OCI-LY7 (cell line): Measurements from ENCODE around the gene GRB7. TPM values are rescaled to one million over a fixed set of nuclear protein-coding genes. Genes with fewer than 3 reads are reported as not detected.

Source experiments
- BruUV-seq: library from RNA; stranded (reverse); fragments of 400-500 nt; replicated peaks from 2 replicates; lab custom pipeline; 2021; lab: Mats Ljungman, UMichigan
- CTCF ChIA-PET: fragments of 300-600 bp; sonication (Branson Sonifier 250); formaldehyde crosslinking; loops from one replicate; lab custom pipeline; 2022; ENCODE audit warnings: antibody characterized with exemption; ENCODE audit not compliant: unreplicated experiment; lab: Charles Lee
- POLR2A ChIA-PET: fragments of 300-600 bp; sonication (Branson Sonifier 250); formaldehyde crosslinking; loops from one replicate; lab custom pipeline; 2022; ENCODE audit warnings: antibody characterized with exemption; lab: Charles Lee
- DNase-seq: peaks from one replicate; pipeline ENCODE4 v3.0.0-alpha.2; 2015; ENCODE audit warnings: low spot score
- H2AFZ ChIP-seq: fragments of 200-600 bp; sonication (generic), shearing (Covaris generic); 2 replicates; pipeline ENCODE4 v1.6.1; 2014; ENCODE audit warnings: mild to moderate bottlenecking, antibody characterized with exemption, low read length, moderate library complexity
- H3K27ac ChIP-seq: fragments of 200-600 bp; sonication (generic); 2 replicates; pipeline ENCODE4 v1.5.1; 2014; ENCODE audit warnings: mixed run types, low read depth, mild to moderate bottlenecking, moderate library complexity, low read length, inconsistent platforms; ENCODE audit not compliant: poor library complexity, severe bottlenecking
- H3K36me3 ChIP-seq: fragments of 200-600 bp; sonication (generic); 2 replicates; pipeline ENCODE4 v1.6.1; 2014; ENCODE audit warnings: mild to moderate bottlenecking, antibody characterized with exemption, low read length, moderate library complexity, mixed read lengths; ENCODE audit not compliant: insufficient read depth
- H3K4me1 ChIP-seq: fragments of 200-600 bp; sonication (generic); 2 replicates; pipeline ENCODE4 v1.5.1; 2014; ENCODE audit warnings: mild to moderate bottlenecking, low read length; ENCODE audit not compliant: insufficient read depth, poor library complexity, severe bottlenecking
- H3K4me2 ChIP-seq: fragments of 200-600 bp; sonication (generic); 2 replicates; pipeline ENCODE4 v1.6.1; 2014; ENCODE audit warnings: mild to moderate bottlenecking, low read length
- H3K4me3 ChIP-seq: fragments of 200-600 bp; sonication (generic); 2 replicates; pipeline ENCODE4 v1.5.1; 2014; ENCODE audit warnings: mild to moderate bottlenecking, low read depth, low read length; ENCODE audit not compliant: poor library complexity, severe bottlenecking
- H3K79me2 ChIP-seq: fragments of 200-600 bp; sonication (generic); 2 replicates; pipeline ENCODE4 v1.6.1; 2016; ENCODE audit warnings: low read depth, mild to moderate bottlenecking, low read length, moderate library complexity, mixed read lengths; ENCODE audit not compliant: insufficient read depth
- H3K9me2 ChIP-seq: fragments of 200-600 bp; sonication (generic); 2 replicates; pipeline ENCODE4 v1.6.1; 2016; ENCODE audit warnings: mild to moderate bottlenecking, low read length, mixed read lengths; ENCODE audit not compliant: insufficient read depth
- H3K9me3 ChIP-seq: fragments of 200-600 bp; sonication (generic); 2 replicates; pipeline ENCODE4 v1.6.1; 2014; ENCODE audit warnings: mild to moderate bottlenecking, mixed run types, low read length, mixed read lengths
- H4K20me1 ChIP-seq: fragments of 200-600 bp; sonication (generic); 2 replicates; pipeline ENCODE4 v1.6.1; 2014; ENCODE audit warnings: mild to moderate bottlenecking, antibody characterized with exemption, low read length, moderate library complexity, mixed read lengths; ENCODE audit not compliant: insufficient read depth
- EZH2phosphoT487 ChIP-seq: fragments of 200-600 bp; sonication (generic); IDR thresholded peaks from 2 replicates; pipeline ENCODE4 v1.6.1; 2018; ENCODE audit warnings: low read depth, borderline replicate concordance, mild to moderate bottlenecking, mixed run types, antibody characterized with exemption, low read length, moderate library complexity, mixed read lengths
- intact Hi-C: fragments of 100-400 bp; cut with micrococcal nuclease; formaldehyde crosslinking; loops from one replicate; pipeline ENCODE4 v1.10.0; 2022; ENCODE audit not compliant: unreplicated experiment
- total RNA-seq, 2 experiments: library from RNA; depleted of rRNA in 1 of 2; stranded (reverse); fragments of >200 nt in 1 of 2; shearing (Covaris generic) in 1 of 2; gene quantifications; 2 replicates each; pipeline ENCODE4 v1.2.3, GENCODE V29; 2014 to 2022
- TF ChIP-seq, protein P1 (sequence below): fragments of 200-600 bp; sonication (generic); conservative IDR thresholded peaks from 2 replicates; pipeline ENCODE4 v1.5.1; 2014; ENCODE audit warnings: mild to moderate bottlenecking, antibody characterized with exemption, low read length, moderate library complexity, mixed read lengths

GRB7 gene
- total RNA-seq, 2 experiments from 2014 or later: 0.25 TPM; not detected in 1

DNA sequence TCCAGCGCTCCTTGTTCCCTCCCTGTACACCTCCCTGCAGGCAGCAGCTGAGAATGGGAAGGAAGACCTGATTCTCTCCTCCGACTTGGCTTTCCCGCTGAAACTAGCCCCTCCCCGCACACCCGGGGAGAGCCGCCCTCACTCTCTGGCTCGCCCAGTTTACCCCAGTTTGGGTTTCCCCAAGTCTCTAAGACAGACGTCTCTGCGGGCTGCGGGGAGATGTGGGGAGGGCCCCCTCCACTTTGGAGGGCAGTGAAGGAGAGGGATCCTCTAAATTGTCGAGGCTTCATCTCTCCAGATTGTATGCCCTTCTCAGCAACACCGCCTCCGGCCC is 797 bp downstream of the GRB7 start:
- intact Hi-C loops: no loop called here
- H4K20me1 ChIP-seq: no peaks in the 10 kb centered on the region
- no peaks in the 10 kb centered on the region for H3K9me3 ChIP-seq
- no peaks in the 10 kb centered on the region for H3K79me2 ChIP-seq
- no peaks in the 10 kb centered on the region for H3K36me3 ChIP-seq
- no TSS peak for BruUV-seq
- H3K4me1 ChIP-seq: peaks cover 32% of the 10 kb centered on the region
- no peaks in the 10 kb centered on the region for H3K9me2 ChIP-seq
- TF ChIP-seq EZH2phosphoT487: no peak
- TF ChIP-seq, protein P1, sequence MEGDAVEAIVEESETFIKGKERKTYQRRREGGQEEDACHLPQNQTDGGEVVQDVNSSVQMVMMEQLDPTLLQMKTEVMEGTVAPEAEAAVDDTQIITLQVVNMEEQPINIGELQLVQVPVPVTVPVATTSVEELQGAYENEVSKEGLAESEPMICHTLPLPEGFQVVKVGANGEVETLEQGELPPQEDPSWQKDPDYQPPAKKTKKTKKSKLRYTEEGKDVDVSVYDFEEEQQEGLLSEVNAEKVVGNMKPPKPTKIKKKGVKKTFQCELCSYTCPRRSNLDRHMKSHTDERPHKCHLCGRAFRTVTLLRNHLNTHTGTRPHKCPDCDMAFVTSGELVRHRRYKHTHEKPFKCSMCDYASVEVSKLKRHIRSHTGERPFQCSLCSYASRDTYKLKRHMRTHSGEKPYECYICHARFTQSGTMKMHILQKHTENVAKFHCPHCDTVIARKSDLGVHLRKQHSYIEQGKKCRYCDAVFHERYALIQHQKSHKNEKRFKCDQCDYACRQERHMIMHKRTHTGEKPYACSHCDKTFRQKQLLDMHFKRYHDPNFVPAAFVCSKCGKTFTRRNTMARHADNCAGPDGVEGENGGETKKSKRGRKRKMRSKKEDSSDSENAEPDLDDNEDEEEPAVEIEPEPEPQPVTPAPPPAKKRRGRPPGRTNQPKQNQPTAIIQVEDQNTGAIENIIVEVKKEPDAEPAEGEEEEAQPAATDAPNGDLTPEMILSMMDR: no peak
- ChIA-PET POLR2A (no interaction called here), CTCF (no interaction called here)
- DNase-seq: no peak
- H3K27ac ChIP-seq: no peak overlapping the region
- peak overlapping the region; percentile 37; the same call in 1 of the 2 replicates for H2AFZ ChIP-seq
- peak overlapping the region; percentile 34 for H3K4me2 ChIP-seq
- no peak overlapping the region for H3K4me3 ChIP-seq

DNA sequence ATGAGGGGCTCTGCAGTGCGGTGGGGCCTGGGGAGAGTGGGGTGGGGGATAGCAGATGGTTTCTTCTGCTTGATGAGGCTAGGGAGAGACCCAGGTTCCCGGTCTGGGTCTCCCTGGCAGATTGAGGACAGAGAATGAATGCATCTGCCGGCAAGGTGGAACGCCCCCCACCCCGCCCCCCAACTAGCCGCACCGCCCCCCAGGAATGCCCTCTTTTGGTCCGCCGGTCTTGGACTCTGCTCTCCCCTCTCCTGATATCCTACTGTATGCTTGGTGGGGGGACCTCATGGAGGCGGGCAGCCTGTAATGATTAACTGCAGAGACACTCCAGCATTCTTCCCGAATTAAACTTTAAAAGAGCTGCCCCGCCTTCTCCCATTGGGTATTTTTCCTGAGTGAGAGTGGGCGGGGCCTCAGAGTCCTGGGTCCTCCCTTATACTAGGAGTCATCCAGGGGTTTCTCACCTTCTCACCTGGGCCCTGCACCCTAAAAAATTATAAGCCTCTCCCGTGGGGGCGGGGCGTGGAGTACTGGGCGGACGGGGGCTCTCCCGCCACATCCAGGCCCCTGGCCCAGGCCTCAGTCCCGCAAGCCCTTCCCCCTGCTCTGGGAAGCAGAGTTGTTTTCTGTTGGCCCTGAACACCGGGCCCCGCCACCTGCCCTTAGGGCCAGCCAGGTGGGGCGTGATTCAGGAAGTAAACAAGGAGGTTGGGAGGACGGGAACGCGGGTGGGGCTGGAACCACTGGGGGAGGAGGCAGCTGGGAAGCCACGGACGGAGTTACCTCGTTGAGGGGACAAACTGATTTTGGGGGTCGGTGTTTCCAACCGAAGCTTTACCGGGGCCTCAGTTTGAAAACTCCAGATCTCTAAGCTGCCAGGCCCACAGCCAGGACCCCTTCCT is 1.5 kb downstream of the GRB7 start:
- ChIA-PET POLR2A (interaction anchor here (0.6 kb wide), 1 partner anchor 11 kb away, joined by 3 read pairs; no protein-coding TSS in a partner anchor), CTCF (interaction anchor here (0.5 to 0.7 kb wide), 2 partner anchors 109 to 118 kb away, joined by 3 read pairs; no protein-coding TSS in a partner anchor)
- no TSS peak for BruUV-seq
- Histone ChIP-seq H2AFZ (peak overlapping the region; percentile 87), H3K79me2 (no peaks in the 10 kb centered on the region), H3K4me3 (no peak overlapping the region), H3K4me1 (peaks cover 32% of the 10 kb centered on the region), H3K4me2 (peak overlapping the region; percentile 34), H3K27ac (no peak overlapping the region), H3K36me3 (no peaks in the 10 kb centered on the region), H4K20me1 (no peaks in the 10 kb centered on the region), H3K9me3 (no peaks in the 10 kb centered on the region), H3K9me2 (no peaks in the 10 kb centered on the region)
- intact Hi-C loops: no loop called here
- TF ChIP-seq, protein P1: no peak
- TF ChIP-seq EZH2phosphoT487: no peak
- peak; percentile 45 for DNase-seq
